Hepatocyte (in vitro differentiated cells): ENCODE data around the gene CXCL5. TPM values are rescaled to one million over a fixed set of nuclear protein-coding genes. Genes with fewer than 3 reads are reported as not detected.
A peak's percentile ranks its signal among the peaks of the same experiment; 100 is the strongest.

Experiments used
- DNase-seq: peaks from one replicate; pipeline ENCODE4 v3.0.0-alpha.2; 2016; ENCODE audit warnings: low spot score
- H2AFZ ChIP-seq: fragments of 200-600 bp; sonication (generic); 2 replicates; pipeline ENCODE4 v1.6.0; 2016; ENCODE audit warnings: antibody characterized with exemption, mild to moderate bottlenecking
- H3K27ac ChIP-seq: fragments of 200-600 bp; sonication (generic); 2 replicates; pipeline ENCODE4 v1.5.1; 2016; ENCODE audit warnings: mild to moderate bottlenecking
- H3K27me3 ChIP-seq: fragments of 200-600 bp; sonication (generic); 2 replicates; pipeline ENCODE4 v1.6.1; 2016
- H3K36me3 ChIP-seq: fragments of 200-600 bp; sonication (generic); replicated peaks from 2 replicates; pipeline ENCODE4 v1.5.1; 2016; ENCODE audit warnings: low read depth; ENCODE audit not compliant: insufficient read depth
- H3K4me1 ChIP-seq: fragments of 200-600 bp; sonication (generic); 2 replicates; pipeline ENCODE4 v1.5.1; 2016; ENCODE audit warnings: mild to moderate bottlenecking, moderate library complexity; ENCODE audit not compliant: insufficient read depth
- H3K4me2 ChIP-seq: fragments of 200-600 bp; sonication (generic); 2 replicates; pipeline ENCODE4 v1.6.0; 2016
- H3K4me3 ChIP-seq: fragments of 200-600 bp; sonication (generic); 2 replicates; pipeline ENCODE4 v1.5.1; 2016; ENCODE audit warnings: mild to moderate bottlenecking
- H3K79me2 ChIP-seq: fragments of 200-600 bp; sonication (generic); 2 replicates; pipeline ENCODE4 v1.6.0; 2017; ENCODE audit warnings: mild to moderate bottlenecking
- H3K9me2 ChIP-seq: fragments of 200-600 bp; sonication (generic); replicated peaks from 2 replicates; pipeline ENCODE4 v1.6.0; 2017; ENCODE audit warnings: mild to moderate bottlenecking; ENCODE audit not compliant: insufficient read depth
- H3K9me3 ChIP-seq: fragments of 200-600 bp; sonication (generic); 2 replicates; pipeline ENCODE4 v1.5.1; 2016; ENCODE audit warnings: low read depth, mild to moderate bottlenecking
- H4K20me1 ChIP-seq: fragments of 200-600 bp; sonication (generic); 2 replicates; pipeline ENCODE4 v1.6.0; 2016; ENCODE audit warnings: mild to moderate bottlenecking; ENCODE audit not compliant: insufficient read depth, poor library complexity, severe bottlenecking
- EZH2 ChIP-seq: fragments of 200-600 bp; sonication (generic); IDR thresholded peaks from 2 replicates; pipeline ENCODE4 v1.6.1; 2016; ENCODE audit warnings: antibody characterized with exemption, mild to moderate bottlenecking, borderline replicate concordance
- EZH2phosphoT487 ChIP-seq: fragments of 200-600 bp; sonication (generic); IDR thresholded peaks from one replicate; pipeline ENCODE4 v1.6.1; 2018; ENCODE audit warnings: antibody characterized with exemption, mild to moderate bottlenecking, low read depth, moderate library complexity; ENCODE audit not compliant: unreplicated experiment, severe bottlenecking
- WGBS: methylation state at CpG from one replicate; pipeline ENCODE4 v1.1.6; 2016; ENCODE audit warnings: low lambda C conversion rate; ENCODE audit errors: missing lambda C conversion rate; 5-methylcytosine and 5-hydroxymethylcytosine counted together
- polyA plus RNA-seq: library from polyadenylated mRNA; unstranded; fragments of >200 nt; fragmentation: Nextera tagmentation; extraction: Ambion mirVana; gene quantifications from 2 replicates; pipeline ENCODE4 v1.2.1, GENCODE V29; 2016
- total RNA-seq: library from RNA; depleted of rRNA; stranded (reverse); fragments of >200 nt; gene quantifications from 2 replicates; pipeline ENCODE4 v1.2.3, GENCODE V29; 2014
- TF ChIP-seq, protein P1 (sequence below): fragments of 200-600 bp; sonication (generic); IDR thresholded peaks from 2 replicates; pipeline ENCODE4 v1.5.1; 2016; ENCODE audit warnings: antibody characterized with exemption, mild to moderate bottlenecking; ENCODE audit not compliant: poor library complexity

CXCL5 gene
- total and polyA plus RNA-seq, 2 experiments from 2014 or later, result 31.3 to 31.9 TPM

DNA sequence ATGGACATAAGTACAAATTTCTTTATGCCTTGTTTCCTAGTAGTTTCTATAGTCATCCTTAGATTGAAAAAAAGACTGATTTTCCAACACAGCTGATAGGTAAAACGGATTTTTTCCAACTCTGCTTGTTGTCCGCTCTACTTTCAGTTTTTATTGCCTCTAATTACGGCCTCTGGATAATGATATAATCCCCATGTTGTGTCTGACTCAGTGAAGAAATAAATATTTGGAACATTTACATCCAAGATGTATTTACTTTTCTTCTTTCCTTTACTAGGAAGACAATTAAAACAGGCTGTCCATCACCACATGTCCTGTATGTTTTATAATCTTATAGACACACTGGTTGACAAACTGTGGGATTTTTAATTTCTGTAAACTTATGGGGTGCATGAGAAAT, 46.8 kb upstream of the CXCL5 start:
- Histone ChIP-seq H3K27me3 (no peaks in the 10 kb centered on the region), H3K36me3 (no peaks in the 10 kb centered on the region), H3K9me3 (no peaks in the 10 kb centered on the region), H2AFZ (no peak overlapping the region), H3K27ac (no peak overlapping the region), H4K20me1 (no peaks in the 10 kb centered on the region), H3K9me2 (no peaks in the 10 kb centered on the region), H3K79me2 (no peaks in the 10 kb centered on the region), H3K4me3 (no peak overlapping the region), H3K4me2 (no peak overlapping the region), H3K4me1 (no peaks in the 10 kb centered on the region)
- 37% methylated on average over 3 of the region's 3 CpGs for WGBS
- no peak for DNase-seq
- no peak for TF ChIP-seq EZH2
- TF ChIP-seq EZH2phosphoT487, result no peak
- TF ChIP-seq, protein P1, sequence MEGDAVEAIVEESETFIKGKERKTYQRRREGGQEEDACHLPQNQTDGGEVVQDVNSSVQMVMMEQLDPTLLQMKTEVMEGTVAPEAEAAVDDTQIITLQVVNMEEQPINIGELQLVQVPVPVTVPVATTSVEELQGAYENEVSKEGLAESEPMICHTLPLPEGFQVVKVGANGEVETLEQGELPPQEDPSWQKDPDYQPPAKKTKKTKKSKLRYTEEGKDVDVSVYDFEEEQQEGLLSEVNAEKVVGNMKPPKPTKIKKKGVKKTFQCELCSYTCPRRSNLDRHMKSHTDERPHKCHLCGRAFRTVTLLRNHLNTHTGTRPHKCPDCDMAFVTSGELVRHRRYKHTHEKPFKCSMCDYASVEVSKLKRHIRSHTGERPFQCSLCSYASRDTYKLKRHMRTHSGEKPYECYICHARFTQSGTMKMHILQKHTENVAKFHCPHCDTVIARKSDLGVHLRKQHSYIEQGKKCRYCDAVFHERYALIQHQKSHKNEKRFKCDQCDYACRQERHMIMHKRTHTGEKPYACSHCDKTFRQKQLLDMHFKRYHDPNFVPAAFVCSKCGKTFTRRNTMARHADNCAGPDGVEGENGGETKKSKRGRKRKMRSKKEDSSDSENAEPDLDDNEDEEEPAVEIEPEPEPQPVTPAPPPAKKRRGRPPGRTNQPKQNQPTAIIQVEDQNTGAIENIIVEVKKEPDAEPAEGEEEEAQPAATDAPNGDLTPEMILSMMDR, result no peak

DNA sequence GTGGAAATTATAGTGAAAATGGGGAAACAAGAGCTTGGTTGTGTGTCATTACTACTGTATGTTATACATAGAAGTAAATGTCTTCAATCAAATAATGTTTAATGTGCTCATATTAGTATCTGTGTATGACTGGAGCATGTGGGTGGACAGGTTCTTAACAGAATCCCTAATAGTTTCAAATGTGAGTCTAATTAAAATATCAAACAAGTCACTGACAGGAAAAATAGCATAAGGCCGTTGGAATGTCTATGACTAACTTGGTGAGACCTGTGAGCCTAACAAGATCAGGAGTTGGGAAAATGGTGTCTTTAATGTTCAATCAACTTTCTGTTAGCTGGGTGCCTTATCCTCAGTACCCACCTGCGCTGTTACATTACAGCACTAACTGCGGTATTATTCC, 46.2 kb upstream of the CXCL5 start:
- H3K36me3 ChIP-seq, result no peaks in the 10 kb centered on the region
- H3K4me1 ChIP-seq, result no peaks in the 10 kb centered on the region
- no peaks in the 10 kb centered on the region for H3K9me3 ChIP-seq
- no peaks in the 10 kb centered on the region for H3K9me2 ChIP-seq
- no peak for DNase-seq
- no peak overlapping the region for H3K4me3 ChIP-seq
- no peaks in the 10 kb centered on the region for H4K20me1 ChIP-seq
- H2AFZ ChIP-seq, result no peak overlapping the region
- no peak overlapping the region for H3K4me2 ChIP-seq
- WGBS, result 89% methylated on average over 3 of the region's 3 CpGs
- H3K27ac ChIP-seq, result no peak overlapping the region
- TF ChIP-seq EZH2phosphoT487 (no peak), EZH2 (no peak)
- TF ChIP-seq, protein P1, result no peak
- no peaks in the 10 kb centered on the region for H3K79me2 ChIP-seq
- H3K27me3 ChIP-seq, result no peaks in the 10 kb centered on the region

DNA sequence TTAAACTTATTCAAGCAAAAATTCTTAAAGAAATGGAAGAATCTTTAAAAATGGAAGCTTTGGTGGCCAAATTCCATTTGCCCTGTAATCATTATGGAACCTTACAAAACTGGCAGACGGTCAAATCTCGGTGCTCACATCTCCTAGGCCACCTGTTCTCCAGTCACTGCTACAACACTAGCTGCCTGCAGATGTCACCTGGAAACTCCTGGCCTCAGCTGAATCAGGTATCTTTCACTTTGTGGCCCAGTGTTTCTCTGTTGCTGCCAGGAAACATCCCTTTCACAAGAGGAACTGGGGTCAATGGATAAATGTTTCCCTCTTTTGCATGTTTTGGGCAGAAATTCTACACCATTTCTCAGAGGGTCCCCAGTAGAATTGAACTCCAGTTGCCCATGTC, 44.2 kb upstream of the CXCL5 start:
- Histone ChIP-seq H4K20me1 (no peaks in the 10 kb centered on the region), H3K36me3 (no peaks in the 10 kb centered on the region), H3K79me2 (no peaks in the 10 kb centered on the region), H3K4me3 (no peak overlapping the region), H3K9me2 (no peaks in the 10 kb centered on the region), H3K4me2 (no peak overlapping the region), H2AFZ (no peak overlapping the region), H3K4me1 (no peaks in the 10 kb centered on the region), H3K27me3 (no peaks in the 10 kb centered on the region), H3K27ac (no peak overlapping the region), H3K9me3 (no peaks in the 10 kb centered on the region)
- WGBS, result 71% methylated on average over 2 of the region's 2 CpGs
- TF ChIP-seq, protein P1, result peak; percentile 34
- TF ChIP-seq EZH2, result no peak
- DNase-seq, result peak; percentile 54

DNA sequence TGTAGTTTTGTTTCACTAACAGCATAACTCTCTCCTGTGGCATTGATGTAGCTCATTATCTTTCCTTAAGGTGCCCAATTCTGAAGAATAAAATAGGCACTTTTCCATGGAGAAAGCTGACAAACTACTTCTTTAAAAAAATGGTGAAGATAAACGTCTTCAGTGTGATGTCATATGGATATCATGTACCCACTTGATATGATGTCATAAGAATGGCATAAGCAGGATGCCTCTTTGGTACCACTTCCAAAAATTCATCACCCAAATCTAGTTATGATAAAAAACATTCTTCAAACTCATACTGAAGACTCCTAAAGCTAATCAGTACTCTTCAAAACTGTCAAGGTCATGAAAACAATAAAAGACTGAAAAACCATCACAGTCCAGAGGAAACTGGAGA, 42.9 kb upstream of the CXCL5 start:
- H4K20me1 ChIP-seq, result no peaks in the 10 kb centered on the region
- WGBS, result 62% methylated on average over 1 of the region's 1 CpG
- TF ChIP-seq, protein P1, result no peak
- TF ChIP-seq EZH2phosphoT487, result no peak
- no peak for TF ChIP-seq EZH2
- no peak for DNase-seq
- H3K4me1 ChIP-seq, result no peaks in the 10 kb centered on the region
- no peaks in the 10 kb centered on the region for H3K79me2 ChIP-seq
- no peaks in the 10 kb centered on the region for H3K9me2 ChIP-seq
- no peaks in the 10 kb centered on the region for H3K36me3 ChIP-seq
- H3K27me3 ChIP-seq, result peaks cover 3% of the 10 kb centered on the region
- no peak overlapping the region for H2AFZ ChIP-seq
- no peak overlapping the region for H3K27ac ChIP-seq
- no peak overlapping the region for H3K4me2 ChIP-seq
- H3K9me3 ChIP-seq, result no peaks in the 10 kb centered on the region
- H3K4me3 ChIP-seq, result no peak overlapping the region
